GM12892 (cell line): ENCODE data around the gene SPDYE8.
"Not testable (repeated sequence)": the region's sequence is repeated elsewhere in the genome, so short reads cannot be mapped to it uniquely, and the experiment has no call there.

ENCODE experiments used
- POLR2A ChIP-seq: IDR thresholded peaks from 2 replicates; pipeline ENCODE4 v1.6.1; 2011; ENCODE audit warnings: low read depth, low read length, control low read depth
- TAF1 ChIP-seq: IDR thresholded peaks from 2 replicates; pipeline ENCODE4 v1.6.1; 2011; ENCODE audit warnings: low read depth, mild to moderate bottlenecking, control low read depth, low read length, borderline replicate concordance

GRCh38 chr7:72975656-72976286, 53.8 kb downstream of the SPDYE8 start:
- not testable (repeated sequence) for TF ChIP-seq TAF1, POLR2A
